Fibroblast of skin of abdomen (primary cell): Measurements from ENCODE around the gene TRIM46.
"Not testable (repeated sequence)": the region's sequence is repeated elsewhere in the genome, so short reads cannot be mapped to it uniquely, and the experiment has no call there.

ENCODE experiments used
- DNase-seq: peaks from one replicate; pipeline ENCODE4 v3.0.0-alpha.2; 2013

TRIM46 gene

DNA sequence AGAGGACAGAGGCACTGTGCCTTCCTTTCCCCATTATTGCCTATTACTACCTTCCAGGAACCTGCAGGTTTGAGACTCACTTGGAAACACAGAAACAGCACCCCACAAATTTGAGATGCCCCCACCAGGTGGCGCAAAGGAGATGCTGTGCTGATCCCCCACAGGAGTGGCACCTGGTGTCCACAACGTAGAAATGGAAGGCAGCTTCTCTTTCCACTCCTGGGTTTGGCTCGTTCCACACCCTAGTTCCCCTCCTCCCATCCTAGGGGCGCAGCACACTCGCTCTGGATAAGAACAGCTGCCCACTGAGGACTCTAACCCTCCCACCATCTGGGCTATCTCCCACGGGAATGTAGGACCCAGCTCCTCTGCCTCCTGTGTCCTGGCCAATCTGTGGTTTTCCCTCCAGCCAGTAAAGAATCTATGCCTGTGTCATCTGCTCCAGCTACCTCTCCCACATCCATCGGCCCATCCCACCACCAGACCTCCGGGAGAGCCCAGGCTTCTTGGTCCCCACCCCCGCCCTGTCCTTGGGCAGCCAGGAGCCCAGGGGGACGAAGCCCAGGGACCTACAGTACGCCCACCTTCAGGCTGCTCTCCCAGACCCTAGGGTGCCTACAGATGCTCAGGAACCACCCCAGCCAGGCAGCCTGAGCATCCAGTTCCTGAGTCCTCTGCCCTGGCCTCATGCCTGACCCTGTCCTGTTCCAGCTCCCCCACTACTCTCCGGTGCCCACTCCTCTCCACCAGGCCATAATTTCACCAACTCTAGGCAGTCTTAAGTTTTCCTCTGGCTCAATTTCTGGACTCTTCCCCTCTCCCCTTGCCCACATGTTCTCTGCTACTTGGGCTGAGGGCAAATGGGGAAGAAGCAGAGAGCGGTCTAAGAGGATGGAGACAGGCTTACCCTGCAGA is 33.5 kb downstream of the TRIM46 start:
- DNase-seq = peak; percentile 78

DNA sequence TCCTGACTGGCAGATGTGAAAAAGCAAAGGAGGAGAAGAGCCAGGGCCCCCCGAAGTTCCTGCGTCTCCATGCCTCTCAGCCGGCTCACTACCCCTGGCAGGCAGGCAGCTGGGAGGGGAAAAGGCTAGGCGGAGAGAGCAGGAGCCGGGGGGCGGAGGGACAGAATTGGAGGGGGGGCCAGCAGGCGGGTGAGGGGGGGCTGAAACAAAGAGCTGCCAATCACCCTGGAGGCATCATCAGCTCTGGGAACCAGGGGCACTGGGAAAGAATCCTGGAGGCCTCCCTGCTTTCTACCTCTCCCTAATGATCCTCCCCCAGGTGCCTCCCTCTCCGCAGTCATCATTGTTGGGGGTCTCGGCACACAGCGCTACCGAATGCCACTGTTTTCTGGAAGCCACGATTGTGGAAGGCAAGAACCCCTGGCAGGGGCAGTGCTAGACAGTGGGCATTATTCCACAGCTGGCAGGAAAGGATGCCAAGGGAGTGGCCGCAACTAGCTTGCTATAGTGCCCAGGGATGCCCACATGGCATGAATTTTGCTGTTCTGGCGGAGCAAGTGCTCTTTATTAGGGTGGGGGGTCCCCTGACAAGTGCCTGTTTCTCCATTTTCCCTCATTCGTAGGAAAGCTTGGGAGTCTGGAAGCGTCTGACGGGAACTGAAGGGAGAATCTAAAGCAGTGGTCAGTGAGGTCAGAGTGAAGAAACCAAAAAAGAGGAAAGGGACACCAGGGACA is 34.3 kb downstream of the TRIM46 start, which contains the start of gene THBS3:
TSS of gene THBS3 (minus strand) at position 92 of the 735 bp plus-strand sequence. CDS start at position 71, 21 bp downstream.
- peak; percentile 57 for DNase-seq

DNA sequence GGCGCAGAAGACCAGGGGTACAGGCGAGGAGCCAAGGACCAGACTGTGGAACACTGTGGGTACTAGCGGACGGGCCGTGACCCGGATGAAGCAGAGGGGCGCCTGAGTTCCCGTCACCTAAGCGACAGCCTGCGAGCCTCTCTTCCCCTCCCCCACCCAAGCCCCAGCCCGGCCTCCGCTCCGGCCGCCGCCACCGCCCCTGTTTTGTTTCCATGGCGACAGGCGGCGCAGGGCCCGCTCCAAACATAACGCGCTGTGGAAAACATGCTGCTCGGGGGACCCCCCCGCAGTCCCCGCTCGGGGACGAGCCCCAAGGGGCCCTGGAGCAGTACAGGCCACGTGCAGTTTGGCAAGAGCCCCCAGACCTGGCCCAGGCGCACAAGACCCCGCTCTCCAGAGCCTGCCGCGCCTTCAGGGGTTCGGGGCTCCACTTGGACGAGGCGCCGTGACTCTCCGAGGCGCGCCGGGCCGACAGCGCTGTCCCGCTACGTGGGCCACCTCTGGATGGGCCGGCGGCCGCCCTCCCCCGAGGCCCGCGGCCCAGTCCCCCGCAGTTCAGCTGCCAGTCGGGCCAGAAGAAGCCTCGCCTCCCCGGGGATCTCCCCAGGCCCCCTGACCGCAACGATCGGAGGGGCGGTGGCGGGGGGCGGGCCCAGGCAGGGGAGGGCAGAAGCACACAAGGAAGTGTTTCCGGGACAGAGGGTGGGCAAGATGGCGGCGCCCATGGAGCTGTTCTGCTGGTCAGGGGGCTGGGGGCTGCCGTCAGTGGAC is 35.1 kb downstream of the TRIM46 start, which contains the start of gene MTX1:
TSS of gene MTX1 (plus strand) at position 155 of the 771 bp plus-strand sequence. CDS start at position 265, 110 bp downstream.
- peak; percentile 84 for DNase-seq

DNA sequence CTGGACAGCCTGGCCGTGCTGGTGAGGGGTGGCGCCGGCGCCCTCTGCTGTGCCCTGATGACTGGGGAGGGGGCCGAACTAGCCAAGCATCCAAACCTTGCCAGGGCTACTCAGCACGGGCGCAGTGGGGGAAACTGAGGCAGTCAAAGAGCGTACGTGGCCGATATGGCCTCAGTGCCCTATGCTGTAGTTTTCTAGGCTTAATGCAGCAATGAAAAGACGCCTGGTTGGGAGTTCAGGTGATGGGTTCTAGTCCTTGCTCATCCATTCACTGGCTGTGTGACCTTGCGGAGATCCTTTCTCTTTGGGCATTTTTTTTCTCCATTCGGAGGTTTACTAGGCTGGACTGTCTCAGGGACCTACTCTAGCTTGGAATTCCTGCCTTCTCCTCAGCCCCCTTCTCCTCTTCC is 35.7 kb downstream of the TRIM46 start:
- no peak for DNase-seq

DNA sequence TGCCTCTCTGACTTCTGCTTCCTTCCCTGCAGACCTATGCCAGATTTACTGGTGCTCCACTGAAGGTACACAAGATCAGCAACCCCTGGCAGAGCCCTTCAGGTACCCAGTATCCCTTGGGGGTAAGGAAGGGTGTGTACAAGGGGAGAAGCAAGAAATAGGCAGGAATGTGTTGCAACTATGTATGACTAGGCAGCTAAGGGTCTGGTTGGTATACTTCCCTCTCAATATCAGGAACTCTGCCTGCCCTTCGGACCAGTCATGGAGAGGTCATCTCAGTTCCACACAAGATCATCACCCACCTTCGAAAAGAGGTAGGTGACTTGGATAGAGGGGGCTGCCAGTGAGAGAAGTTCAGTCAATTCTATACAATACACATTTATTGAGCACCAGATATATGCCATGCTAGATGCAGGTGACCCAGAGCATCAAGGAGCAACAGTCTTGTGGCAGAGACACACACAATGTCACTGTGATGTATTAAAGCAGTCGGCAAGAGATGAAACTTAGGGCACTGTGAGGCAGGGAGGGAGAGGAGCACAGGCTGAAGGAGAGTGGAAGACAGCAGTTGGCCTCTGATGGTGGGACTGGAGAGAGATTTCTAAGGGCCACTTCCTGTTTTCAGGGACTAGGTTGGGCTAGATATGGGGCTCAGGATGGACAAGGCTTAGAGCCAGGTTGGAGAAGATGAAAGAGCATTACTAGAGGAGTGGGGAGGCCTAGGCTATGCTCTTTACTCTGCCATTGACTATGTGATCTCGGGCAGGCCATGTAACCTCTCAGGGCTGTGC is 36.9 kb downstream of the TRIM46 start:
- no peak for DNase-seq

DNA sequence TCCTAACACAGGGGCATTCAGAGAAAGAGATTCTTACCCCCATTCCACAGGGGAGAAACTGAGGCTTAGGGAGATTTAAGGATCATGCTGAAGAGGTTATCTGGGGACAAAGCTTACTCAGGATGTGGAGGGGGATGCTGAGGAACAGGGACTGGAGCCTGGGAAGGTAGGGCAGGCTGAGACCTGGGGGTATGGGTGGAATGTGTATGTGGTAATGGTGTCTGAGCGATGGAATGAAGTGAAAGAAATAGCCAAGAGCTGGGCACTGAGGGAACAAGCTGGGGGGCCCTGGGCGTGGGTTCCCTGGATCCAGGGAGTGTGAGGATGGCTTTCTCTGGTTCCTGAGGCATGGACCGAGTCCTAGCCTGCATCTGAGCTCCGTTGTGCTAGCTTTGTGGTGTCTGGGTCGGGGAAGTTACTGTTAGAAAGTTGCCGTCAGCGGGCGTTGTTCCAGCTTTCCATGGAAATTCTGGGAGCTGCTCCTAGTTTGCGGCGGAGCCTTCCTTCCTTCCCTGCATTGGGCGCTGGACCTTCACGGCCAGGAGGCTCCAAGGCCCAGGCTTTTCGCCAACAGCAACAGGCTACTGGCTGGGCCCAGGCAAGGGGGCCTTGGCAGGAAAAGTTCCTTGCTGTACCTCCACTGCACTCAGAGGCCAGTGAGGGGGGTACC is 37.9 kb downstream of the TRIM46 start:
- peak; percentile 26 for DNase-seq

DNA sequence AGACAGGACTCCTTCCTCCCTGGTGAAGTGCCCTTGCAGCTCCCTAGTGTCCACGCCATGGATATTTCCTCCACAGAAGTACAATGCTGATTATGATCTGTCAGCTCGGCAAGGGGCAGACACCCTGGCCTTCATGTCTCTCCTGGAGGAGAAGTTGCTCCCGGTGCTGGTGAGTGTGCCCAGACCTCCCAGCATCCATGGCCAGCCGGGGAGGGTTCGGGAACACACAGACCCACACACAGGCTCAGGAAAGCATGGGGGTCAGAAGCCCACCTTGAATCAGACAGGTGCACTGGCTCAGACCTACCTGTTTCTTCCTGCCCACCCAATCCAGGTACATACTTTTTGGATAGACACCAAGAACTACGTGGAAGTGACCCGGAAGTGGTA is 38.4 kb downstream of the TRIM46 start:
- DNase-seq = not testable (repeated sequence)

DNA sequence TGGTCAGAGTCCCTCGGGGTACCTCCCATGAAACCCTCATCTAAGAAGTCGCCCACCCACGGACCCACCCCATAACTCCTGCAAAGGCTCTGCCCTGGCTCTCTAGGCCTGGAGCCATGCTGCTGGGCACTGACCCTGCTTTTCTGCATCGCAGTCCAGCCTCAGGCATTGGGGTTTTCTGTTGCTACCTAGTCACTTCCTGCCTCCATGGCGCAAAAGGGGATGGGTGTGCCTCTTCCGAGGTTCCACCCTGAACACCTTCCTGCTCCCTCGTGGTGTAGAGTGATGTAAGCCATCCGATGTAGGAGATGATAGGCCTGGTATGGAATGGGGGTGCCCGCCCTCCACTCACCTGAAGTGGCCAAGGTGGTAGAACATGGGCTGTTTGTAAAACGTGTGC is 41.1 kb downstream of the TRIM46 start:
- DNase-seq = not testable (repeated sequence)

DNA sequence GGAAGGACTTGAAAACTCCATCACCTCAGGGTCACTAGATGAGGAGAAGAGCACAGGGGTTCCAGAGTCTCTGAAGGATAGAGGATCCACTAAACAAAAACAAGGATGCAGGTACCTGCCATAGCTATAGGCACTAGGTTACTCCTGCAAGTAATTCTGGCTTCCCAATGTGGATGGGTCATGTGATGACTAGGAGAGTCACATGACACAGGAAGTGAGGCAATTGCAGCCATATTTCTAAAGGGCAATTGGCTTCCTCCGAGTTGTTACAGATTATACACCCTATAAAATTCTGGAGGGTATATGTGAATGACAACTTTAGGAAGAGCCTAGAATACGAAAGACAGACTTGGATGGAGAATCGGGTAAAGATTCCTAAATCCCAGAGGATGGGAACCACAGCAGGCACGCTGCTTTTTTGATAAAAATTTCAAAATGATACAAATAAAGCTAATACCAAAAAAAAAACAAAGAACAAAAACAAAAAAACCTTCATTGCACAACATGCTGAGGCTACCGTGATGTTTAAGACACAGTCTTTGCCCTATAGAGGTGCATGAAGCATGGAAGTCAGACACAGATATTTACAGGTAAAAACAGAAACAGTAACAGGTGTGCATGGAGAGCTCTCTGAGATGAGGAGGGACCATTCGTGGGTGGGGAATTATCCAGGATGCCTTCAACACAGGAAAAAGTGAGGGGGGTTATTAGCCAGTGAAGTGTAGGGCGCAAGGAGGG is 45.4 kb downstream of the TRIM46 start:
- DNase-seq = peak; percentile 60

DNA sequence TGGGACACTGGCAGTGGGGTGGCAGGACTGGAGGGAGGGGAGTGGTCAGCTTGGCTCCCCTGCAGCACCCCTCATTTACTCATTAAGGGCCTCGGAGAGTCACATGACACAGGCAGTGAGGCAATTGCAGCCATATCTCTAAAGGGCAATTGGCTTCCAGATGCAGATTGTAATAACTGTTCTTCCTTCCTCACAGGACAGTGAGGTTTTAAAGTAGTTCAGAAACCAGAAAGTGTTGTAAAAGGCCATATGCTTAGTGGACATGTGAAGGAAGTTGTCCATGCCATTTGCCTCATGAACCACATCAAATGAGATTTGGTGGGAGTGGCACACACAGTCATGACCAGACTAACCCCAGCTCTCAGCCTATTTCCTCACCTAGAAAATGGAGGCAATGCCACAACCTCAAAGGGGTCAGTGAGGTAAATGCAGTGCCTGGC is 46.0 kb downstream of the TRIM46 start:
- DNase-seq = no peak

DNA sequence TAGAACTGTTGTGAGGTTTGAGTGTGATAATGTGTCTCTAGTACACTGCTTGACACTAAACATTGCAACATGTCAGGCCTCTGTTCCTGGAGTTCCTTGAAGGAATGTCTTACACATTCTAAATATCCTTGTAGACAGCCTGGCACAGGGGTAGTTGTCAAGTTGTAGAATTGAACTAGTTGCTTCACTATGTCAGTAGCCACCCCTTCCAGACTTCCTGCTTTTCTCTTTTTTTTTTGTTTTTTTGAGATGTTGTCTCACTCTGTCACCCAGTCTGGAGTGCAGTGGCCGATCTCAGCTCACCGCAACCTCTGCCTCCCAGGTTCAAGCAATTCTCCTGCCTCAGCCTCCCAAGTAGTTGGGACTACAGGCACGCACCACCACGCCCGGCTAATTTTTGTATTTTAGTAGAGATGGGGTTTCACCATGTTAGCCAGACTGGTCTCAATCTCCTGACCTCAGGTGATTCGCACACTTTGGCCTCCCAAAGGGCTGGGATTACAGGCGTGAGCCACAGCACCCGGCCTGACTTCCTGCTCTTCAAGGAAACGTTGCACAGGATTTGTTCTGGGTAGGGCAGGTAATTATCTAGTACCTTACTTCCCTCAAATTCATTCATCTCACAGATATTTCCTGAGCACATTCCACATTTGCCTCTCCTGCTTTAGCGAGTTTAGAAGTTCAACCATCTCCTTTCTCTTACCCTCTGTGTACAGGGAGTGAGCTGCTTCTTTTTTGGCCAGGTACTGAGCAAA is 46.7 kb downstream of the TRIM46 start:
- DNase-seq = not testable (repeated sequence)

DNA sequence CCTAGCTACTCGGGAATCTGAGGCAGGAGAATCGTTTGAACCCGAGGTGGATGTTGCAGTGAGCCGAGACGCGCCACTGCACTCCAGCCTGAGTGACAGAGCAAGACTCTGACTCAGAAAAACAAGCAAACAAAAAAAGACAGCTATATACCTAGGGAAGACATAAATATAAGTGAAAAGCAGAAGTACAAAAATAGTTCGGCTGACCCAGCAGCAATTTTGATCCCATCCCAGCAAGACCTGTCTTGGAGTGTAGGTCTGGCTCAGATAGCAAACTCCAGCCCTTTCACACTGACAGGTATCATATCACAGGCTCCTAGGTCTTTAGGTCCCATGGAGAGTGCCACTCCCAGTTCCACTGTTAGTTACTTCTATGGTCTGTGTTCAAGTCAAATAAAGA is 49.4 kb downstream of the TRIM46 start:
- DNase-seq = no peak

DNA sequence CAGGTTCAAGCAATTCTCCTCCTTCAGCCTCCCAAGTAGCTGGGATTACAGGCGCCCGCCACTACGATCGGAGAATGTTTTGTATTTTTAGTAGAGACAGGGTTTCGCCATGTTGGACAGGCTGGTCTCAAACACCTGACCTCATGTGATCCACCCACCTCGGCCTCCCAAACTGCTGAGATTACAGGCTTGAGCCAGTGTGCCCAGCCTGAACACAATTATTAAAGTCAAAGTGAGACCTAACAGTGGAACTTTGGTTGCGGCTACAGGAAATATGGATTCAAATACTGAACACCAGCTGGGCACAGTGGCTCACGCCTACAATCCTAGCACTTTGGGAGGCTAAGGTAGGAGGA is 51.7 kb downstream of the TRIM46 start:
- DNase-seq = not testable (repeated sequence)

DNA sequence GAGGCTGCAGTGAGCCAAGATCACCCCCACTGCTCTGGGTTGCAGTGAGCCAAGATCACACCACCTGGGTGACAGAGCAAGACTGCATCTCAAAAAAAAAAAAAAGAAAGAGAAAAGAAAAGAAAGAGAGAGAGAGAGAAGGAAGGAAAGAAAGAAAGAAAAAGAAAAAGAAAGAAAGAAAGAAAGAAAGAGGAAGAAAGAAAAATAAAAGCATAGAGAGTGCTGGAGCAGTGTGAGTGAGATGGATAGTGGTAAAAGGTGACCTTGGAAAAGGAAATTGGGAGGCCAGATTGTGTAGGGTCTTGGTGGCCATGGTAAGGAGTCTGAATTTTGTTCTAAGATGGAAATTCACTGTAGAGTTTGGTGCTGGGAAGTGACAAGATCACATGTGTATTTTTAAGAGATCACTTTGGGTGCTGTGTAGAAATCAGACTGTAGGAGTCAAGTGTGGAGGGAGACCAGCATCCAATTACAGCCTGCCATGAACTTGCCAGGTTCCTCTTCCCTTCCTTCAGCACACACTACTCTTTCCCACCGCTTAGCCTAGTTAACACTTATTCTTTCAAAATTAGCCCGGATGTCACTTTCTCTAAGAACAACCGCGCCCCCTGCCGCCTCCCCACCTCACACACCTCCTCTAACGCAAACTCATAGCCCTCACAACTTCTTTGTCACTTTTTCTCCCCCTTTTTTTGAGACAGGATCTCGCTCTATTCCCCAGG is 52.7 kb downstream of the TRIM46 start:
- peak; percentile 86 for DNase-seq

DNA sequence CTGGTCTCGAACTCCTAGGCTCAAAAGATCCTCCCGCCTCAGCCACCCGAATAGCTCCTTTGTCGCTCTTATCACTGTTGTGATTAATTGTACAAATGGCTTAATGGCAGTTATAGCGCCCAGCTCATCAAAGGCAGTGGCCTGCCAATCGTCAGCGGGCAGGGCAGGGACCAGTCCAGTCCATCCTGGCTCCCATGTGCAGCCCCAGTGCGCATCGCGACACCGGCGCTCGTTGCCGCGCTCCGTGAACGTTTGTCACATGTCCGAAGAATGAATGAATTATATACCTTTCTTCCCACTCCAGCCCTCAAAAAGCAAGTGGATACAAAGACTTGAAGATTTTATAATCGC is 53.2 kb downstream of the TRIM46 start:
- no peak for DNase-seq

DNA sequence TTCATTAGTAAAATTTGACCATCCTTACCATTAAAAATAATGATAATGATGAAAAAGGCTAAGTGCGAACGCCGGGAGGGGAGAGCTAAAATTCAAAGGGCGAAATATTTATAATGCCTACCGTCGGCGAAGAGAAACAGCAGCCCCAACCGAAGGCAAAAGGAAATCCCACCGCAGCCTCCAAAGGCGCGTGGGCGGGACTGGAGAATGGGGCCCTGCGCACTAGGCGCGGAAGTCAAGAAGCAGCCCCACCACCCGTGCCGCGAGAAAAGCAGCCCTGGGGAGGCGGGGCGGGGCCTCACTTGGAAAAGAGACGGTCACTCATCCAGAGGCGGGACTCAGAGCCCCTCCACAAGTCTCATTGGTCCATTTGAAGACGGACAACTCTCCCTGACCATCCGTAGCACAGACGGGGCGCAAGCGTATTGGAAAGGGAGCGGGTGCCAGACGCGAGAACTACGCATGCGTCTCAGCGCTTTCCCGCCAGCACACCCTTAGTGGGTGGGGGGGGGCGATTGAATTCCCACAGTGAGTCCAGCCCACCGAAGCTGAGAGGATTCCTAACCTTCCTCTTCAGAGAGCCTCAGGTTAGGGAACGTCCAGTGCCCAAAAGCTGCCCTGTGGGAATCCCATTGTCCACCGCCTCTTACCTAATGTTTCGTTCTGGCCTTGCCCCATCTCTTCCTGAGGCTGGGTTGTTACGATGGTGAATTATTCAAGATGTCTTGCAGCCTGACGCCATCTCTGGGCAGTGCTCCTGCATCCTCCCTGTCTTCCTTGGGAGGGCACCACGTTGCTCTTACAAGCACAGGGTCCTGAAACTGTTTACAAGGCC is 53.8 kb downstream of the TRIM46 start:
- peak; percentile 100 for DNase-seq

DNA sequence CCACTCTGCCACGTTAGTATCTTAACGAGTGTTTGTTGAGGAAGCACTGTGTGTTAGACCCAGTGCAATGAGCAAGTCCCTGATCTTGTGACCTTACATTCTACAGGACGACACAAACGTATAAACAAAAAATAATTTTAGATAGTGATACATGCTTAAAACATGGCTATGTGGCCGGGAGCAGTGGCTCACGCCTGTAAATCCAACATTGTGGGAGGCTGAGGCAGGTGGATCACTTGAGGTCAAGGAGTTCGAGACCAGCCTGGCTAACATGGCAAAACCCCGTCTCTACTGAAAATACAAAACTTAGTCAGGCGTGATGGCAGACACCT is 54.4 kb downstream of the TRIM46 start:
- DNase-seq = no peak

DNA sequence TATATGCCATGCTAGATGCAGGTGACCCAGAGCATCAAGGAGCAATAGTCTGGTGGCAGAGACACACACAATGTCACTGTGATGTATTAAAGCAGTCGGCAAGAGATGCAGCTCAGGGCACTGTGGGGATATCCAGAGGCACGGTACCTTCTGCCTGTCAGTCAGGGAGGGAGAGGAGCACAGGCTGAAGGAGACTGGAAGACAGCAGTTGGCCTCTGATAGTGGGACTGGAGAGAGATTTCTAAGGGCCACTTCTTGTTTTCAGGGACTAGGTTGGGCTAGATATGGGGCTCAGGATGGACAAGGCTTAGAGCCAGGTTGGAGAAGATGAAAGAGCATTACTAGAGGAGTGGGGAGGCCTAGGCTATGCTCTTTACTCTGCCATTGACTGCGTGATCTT is 57.7 kb downstream of the TRIM46 start:
- not testable (repeated sequence) for DNase-seq
